Breast epithelium (tissue), 4 donors: ENCODE measurements around the gene RC3H2. TPM values are rescaled to one million over a fixed set of nuclear protein-coding genes. Genes with fewer than 3 reads are reported as not detected.
"Not testable (repeated sequence)": the region's sequence is repeated elsewhere in the genome, so short reads cannot be mapped to it uniquely, and the experiment has no call there.

Experiments used
- DNase-seq, 2 donors: peaks; one replicate each; pipeline ENCODE4 v3.0.0-alpha.2; 2019; ENCODE audit warnings: low spot score in 2 of 2
- H3K27ac ChIP-seq, 2 donors: fragments of 200-600 bp; sonication (generic) in 1 of 2; one replicate each; pipeline ENCODE4 v1.5.1; 2016 to 2019; ENCODE audit warnings: mild to moderate bottlenecking in 1 of 2
- H3K27me3 ChIP-seq, 2 donors: fragments of 200-600 bp; sonication (generic) in 1 of 2; one replicate each; pipeline versions ENCODE4 v1.5.1 to v1.6.0; 2017 to 2019; ENCODE audit warnings: control low read depth in 1 of 2, mild to moderate bottlenecking in 1 of 2
- H3K36me3 ChIP-seq: fragments of 200-600 bp; one replicate; pipeline ENCODE4 v1.5.1; 2019
- H3K4me1 ChIP-seq, 2 donors: fragments of 200-600 bp; sonication (generic); one replicate each; pipeline ENCODE4 v1.5.1; 2016 to 2019; ENCODE audit warnings: control low read depth in 1 of 2
- H3K4me3 ChIP-seq, 3 donors: fragments of 200-600 bp; sonication (generic); 1 replicate in 2 of 3; 2 replicates in 1 of 3; pipeline ENCODE4 v1.5.1; 2016 to 2019; ENCODE audit warnings: mild to moderate bottlenecking in 3 of 3, moderate library complexity in 2 of 3
- H3K9me3 ChIP-seq, 2 donors: fragments of 200-600 bp; sonication (generic) in 1 of 2; one replicate each; pipeline ENCODE4 v1.5.1; 2016 to 2019; ENCODE audit warnings: control low read depth in 1 of 2
- POLR2A ChIP-seq: fragments of 450-650 bp; IDR thresholded peaks from one replicate; pipeline ENCODE4 v1.6.1; 2016; ENCODE audit warnings: antibody characterized with exemption, mild to moderate bottlenecking, moderate library complexity
- POLR2AphosphoS5 ChIP-seq, 3 donors: sonication (generic); formaldehyde crosslinking; IDR thresholded peaks; one replicate each; pipeline ENCODE4 v1.6.1; 2017; ENCODE audit warnings: antibody characterized with exemption in 3 of 3
- intact Hi-C: fragments of 100-400 bp; cut with DNase I; formaldehyde crosslinking; loops from one replicate; pipeline ENCODE4 v1.15.1; 2023; ENCODE audit warnings: low total_unique reads
- total RNA-seq, 3 donors: library from RNA; depleted of rRNA; stranded (reverse); fragments of >200 nt; gene quantifications; one replicate each; pipeline ENCODE4 v1.1.0, GENCODE V29; 2016
- TF ChIP-seq, protein P1 (sequence below), 3 donors: fragments of 450-650 bp; IDR thresholded peaks; one replicate each; pipeline ENCODE4 v1.5.1; 2016 to 2017; ENCODE audit warnings: antibody characterized with exemption in 3 of 3, mild to moderate bottlenecking in 3 of 3, moderate library complexity in 3 of 3

The RC3H2 gene
- total RNA-seq, 3 donors from 2014 or later = 38.6 to 44.6 (median 41.6) TPM

DNA sequence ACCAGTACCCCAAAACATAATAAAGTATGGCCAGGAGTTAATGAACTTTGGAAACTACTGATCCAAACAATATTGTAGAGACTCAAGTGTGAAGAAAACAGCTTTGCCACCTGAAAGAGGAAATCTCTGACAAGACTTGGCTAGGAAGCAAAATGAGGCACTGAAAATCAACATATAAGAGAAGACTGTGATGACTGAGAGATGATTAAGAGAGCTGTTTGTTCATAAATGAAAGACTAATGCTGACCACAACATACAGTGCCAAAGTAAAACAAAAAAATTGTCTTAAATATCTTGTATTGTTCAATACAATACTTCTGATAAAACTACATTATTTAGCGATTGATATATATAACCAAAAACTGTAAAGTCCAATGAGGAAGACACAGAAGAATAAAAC, 7.2 kb downstream of the RC3H2 start:
- Histone ChIP-seq H3K9me3 (no peaks in the 10 kb centered on the region), H3K4me1 (no peaks in the 10 kb centered on the region), H3K4me3 (no peak overlapping the region), H3K27ac (no peak overlapping the region), H3K36me3 (no peaks in the 10 kb centered on the region), H3K27me3 (no peaks in the 10 kb centered on the region)
- no peak for DNase-seq
- TF ChIP-seq POLR2AphosphoS5 (IDR thresholded peaks at IDR 0.05) (no peak), POLR2A (no peak)
- TF ChIP-seq, protein P1, sequence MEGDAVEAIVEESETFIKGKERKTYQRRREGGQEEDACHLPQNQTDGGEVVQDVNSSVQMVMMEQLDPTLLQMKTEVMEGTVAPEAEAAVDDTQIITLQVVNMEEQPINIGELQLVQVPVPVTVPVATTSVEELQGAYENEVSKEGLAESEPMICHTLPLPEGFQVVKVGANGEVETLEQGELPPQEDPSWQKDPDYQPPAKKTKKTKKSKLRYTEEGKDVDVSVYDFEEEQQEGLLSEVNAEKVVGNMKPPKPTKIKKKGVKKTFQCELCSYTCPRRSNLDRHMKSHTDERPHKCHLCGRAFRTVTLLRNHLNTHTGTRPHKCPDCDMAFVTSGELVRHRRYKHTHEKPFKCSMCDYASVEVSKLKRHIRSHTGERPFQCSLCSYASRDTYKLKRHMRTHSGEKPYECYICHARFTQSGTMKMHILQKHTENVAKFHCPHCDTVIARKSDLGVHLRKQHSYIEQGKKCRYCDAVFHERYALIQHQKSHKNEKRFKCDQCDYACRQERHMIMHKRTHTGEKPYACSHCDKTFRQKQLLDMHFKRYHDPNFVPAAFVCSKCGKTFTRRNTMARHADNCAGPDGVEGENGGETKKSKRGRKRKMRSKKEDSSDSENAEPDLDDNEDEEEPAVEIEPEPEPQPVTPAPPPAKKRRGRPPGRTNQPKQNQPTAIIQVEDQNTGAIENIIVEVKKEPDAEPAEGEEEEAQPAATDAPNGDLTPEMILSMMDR (IDR thresholded peaks at IDR 0.05) = no peak
- intact Hi-C loops = loop anchor here (5.0 kb wide), 1 partner anchor 479 kb away; no protein-coding TSS in a partner anchor

DNA sequence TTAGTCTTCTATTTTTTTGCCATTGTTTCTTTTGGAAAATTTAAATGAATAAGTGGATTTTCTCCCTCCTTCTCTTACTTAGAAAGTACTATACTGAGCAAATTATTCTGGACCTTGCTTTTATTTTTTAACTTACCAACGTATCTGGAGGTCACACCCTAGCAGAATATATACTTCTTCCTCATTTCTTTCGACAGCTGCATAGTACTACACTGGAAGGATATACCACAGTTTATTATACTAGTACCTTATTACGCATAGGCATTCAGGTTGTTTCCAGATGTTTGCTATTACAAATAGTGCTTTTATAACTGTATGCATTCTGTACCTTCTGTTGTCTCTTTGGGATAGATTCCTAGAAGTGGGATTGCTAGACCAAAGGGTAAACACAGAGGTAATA, 16.7 kb downstream of the RC3H2 start:
- Histone ChIP-seq H3K27me3 (no peaks in the 10 kb centered on the region), H3K4me1 (no peaks in the 10 kb centered on the region), H3K9me3 (no peaks in the 10 kb centered on the region), H3K27ac (no peak overlapping the region), H3K36me3 (peaks cover 9% of the 10 kb centered on the region), H3K4me3 (no peak overlapping the region)
- intact Hi-C loops = no loop called here
- no peak for DNase-seq
- TF ChIP-seq POLR2A = no peak
- TF ChIP-seq POLR2AphosphoS5 (IDR thresholded peaks at IDR 0.05) = no peak

DNA sequence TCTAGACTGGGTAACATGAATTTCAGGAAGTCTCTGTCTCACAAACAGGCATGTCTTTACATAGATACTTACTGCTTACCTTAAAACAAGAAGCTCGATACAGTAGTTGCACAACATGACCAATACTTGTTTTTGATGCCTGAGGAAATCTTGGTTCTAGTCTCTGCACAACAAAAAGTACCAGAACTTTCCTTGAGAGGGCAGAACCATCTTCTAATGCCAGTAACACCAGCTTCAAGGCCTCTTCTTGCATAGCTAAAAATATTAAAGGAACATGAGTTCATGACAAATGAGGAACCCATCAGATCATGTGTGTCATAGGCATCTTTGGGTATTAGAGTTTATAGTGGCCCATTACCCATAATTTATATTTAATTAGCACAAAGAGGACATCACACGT, 22.0 kb downstream of the RC3H2 start:
- no peaks in the 10 kb centered on the region for H3K9me3 ChIP-seq
- no peaks in the 10 kb centered on the region for H3K27me3 ChIP-seq
- H3K4me1 ChIP-seq = no peaks in the 10 kb centered on the region
- peaks cover 9% of the 10 kb centered on the region for H3K36me3 ChIP-seq
- intact Hi-C loops = no loop called here
- no peak overlapping the region for H3K27ac ChIP-seq
- no peak overlapping the region for H3K4me3 ChIP-seq
- no peak for DNase-seq
- TF ChIP-seq, protein P1 (IDR thresholded peaks at IDR 0.05) = no peak
- TF ChIP-seq POLR2AphosphoS5 (IDR thresholded peaks at IDR 0.05) (no peak), POLR2A (no peak)

DNA sequence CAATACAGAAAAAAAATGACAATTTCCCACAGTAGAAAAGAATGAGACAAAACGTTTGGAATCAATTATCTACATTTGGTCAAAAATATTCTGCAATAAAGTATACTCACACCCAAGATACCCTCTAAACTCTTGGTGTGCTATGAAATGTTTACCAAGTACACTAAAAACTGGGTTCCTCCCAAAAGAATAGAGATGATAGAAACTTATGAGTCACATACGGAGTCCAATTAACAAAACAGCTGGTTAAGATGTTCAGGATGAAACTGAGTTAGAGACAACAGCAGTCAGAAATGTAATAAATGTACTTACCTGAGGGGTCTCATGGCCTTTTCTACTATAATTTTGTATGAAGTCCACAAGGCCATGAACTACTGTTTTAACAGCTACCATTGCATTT, 25.7 kb downstream of the RC3H2 start:
- TF ChIP-seq POLR2AphosphoS5 (IDR thresholded peaks at IDR 0.05) (no peak), POLR2A (no peak)
- TF ChIP-seq, protein P1 (IDR thresholded peaks at IDR 0.05) = no peak
- Histone ChIP-seq H3K36me3 (peaks cover 18% of the 10 kb centered on the region), H3K4me3 (no peak overlapping the region), H3K27me3 (no peaks in the 10 kb centered on the region), H3K27ac (no peak overlapping the region), H3K9me3 (no peaks in the 10 kb centered on the region), H3K4me1 (no peaks in the 10 kb centered on the region)
- intact Hi-C loops = no loop called here
- DNase-seq = no peak

DNA sequence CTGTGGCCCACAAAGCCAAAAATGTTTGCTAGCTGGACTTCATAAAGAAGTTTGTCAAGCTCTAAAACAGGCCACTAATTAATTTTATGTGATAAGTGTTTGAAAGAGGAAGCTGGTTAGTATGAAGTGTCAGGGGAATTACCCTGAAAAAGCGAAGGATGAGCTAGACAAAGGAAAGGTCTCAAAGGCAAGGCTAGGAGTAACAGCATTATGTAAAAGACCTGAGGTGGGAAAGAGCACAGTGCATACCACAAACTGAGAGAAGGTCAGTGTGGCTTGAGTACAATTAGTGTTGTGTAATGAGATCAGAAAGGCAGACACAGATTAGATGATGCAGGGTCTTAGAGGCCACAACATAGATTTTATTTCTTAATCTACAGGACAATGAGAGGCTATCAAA, 29.6 kb downstream of the RC3H2 start:
- DNase-seq = no peak
- H3K9me3 ChIP-seq = no peaks in the 10 kb centered on the region
- H3K27ac ChIP-seq = no peak overlapping the region
- H3K36me3 ChIP-seq = peaks cover 19% of the 10 kb centered on the region
- intact Hi-C loops = no loop called here
- no peaks in the 10 kb centered on the region for H3K4me1 ChIP-seq
- no peak overlapping the region for H3K4me3 ChIP-seq
- no peaks in the 10 kb centered on the region for H3K27me3 ChIP-seq
- TF ChIP-seq POLR2A = no peak
- TF ChIP-seq, protein P1 (IDR thresholded peaks at IDR 0.05) = no peak
- TF ChIP-seq POLR2AphosphoS5 (IDR thresholded peaks at IDR 0.05) = no peak

DNA sequence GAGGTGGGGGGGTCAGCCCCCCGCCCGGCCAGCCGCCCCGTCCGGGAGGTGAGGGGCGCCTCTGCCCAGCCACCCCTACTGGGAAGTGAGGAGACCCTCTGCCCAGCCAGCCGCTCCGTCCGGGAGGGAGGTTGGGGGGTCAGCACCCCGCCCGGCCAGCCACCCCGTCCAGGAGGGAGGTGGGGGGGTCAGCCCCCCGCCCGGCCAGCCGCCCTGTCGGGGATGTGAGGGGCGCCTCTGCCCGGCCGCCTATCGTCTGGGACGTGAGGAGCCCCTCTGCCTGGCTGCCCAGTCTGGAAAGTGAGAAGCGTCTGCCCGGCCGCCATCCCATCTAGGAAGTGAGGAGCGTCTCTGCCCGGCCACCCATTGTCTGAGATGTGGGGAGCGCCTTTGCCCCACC, 37.9 kb downstream of the RC3H2 start:
- intact Hi-C loops, H3K36me3 ChIP-seq, H3K27ac ChIP-seq, H3K4me3 ChIP-seq, H3K9me3 ChIP-seq, DNase-seq, H3K27me3 ChIP-seq, H3K4me1 ChIP-seq: not testable (repeated sequence)
